ENCODE measurements around the gene PRR22. TPM values are rescaled to one million over a fixed set of nuclear protein-coding genes. Genes with fewer than 3 reads are reported as not detected.

PRR22 gene
- total and polyA plus RNA-seq, 9 of the 15 experiments (the other 6 are each of a cell fraction or from before 2014, with no cell fraction given): 0.03 to 12.0 (median 2.0) TPM; not detected in 1

GRCh38 chr19:5823579-5824281 lies 39.2 kb upstream of the PRR22 start:
- CTCF ChIA-PET (ENCODE audit: low intra/inter-chr PET ratio): interaction anchor here (0.6 to 3.3 kb wide), 4 partner anchors 19 to 312 kb away, joined by 3 to 20 read pairs (median 10); partner anchors contain the start of gene NRTN
- peaks cover 3% of the 10 kb centered on the region for H3K9me1 ChIP-seq (ENCODE audit: control insufficient read depth, insufficient read depth, low read length)
- no peak overlapping the region for H3K4me2 ChIP-seq (ENCODE audit: insufficient read depth, low read length)
- no peaks in the 10 kb centered on the region for H3K27me3 ChIP-seq (ENCODE audit: control insufficient read depth in 2 of 2, insufficient read depth in 2 of 2, low read length in 2 of 2)
- H4K20me1 ChIP-seq (replicated peaks; ENCODE audit: control insufficient read depth, insufficient read depth, low read length): no peaks in the 10 kb centered on the region; the same call in 1 of the 2 replicates
- POLR2A ChIA-PET: interaction anchor here (0.6 kb wide), 3 partner anchors 37 to 675 kb away, joined by 3 read pairs; no protein-coding TSS in a partner anchor
- no peak overlapping the region for H3K27ac ChIP-seq (ENCODE audit: extremely low read depth, low read depth, low read length)
- no peak overlapping the region for H3K9ac ChIP-seq (ENCODE audit: insufficient read depth in 1 of 2, low read depth in 2 of 2, low read length in 2 of 2)
- no peaks in the 10 kb centered on the region for H3K36me3 ChIP-seq (ENCODE audit: control insufficient read depth, insufficient read depth, low read length)
- H2AFZ ChIP-seq (ENCODE audit: low read depth, low read length): no peak overlapping the region
- peaks cover 6 to 54% of the 10 kb centered on the region in 2 experiments; a peak in 4 of 5 replicates for H3K4me1 ChIP-seq (replicated peaks in 1 of 2; ENCODE audit: control insufficient read depth in 2 of 2, insufficient read depth in 2 of 2, low read length in 2 of 2)
- 55% methylated on average over 29 of the region's 30 CpGs for WGBS (ENCODE audit: insufficient coverage, low coverage, missing lambda C conversion rate)
- peak; percentile 85 for FAIRE-seq
- BruUV-seq (replicated peaks): no TSS peak
- in situ Hi-C loops (cut with MboI): no loop called here
- peak; percentile 65 for ATAC-seq
- intact Hi-C loops (cut with micrococcal nuclease): loop anchor here (2.0 kb wide), 1 partner anchor 19 kb away; the partner anchor contains the start of gene NRTN
- H3K79me2 ChIP-seq (ENCODE audit: control insufficient read depth, insufficient read depth, low read length): peaks cover 4% of the 10 kb centered on the region; the same call in 1 of the 3 replicates
- no peak overlapping the region for H3K4me3 ChIP-seq
- DNase-seq (ENCODE audit: extremely low read depth in 1 of 4, low spot score in 3 of 4): peak; percentile 46 to 74 (median 58)
- no peaks in the 10 kb centered on the region for H3K9me3 ChIP-seq (replicated peaks; ENCODE audit: control insufficient read depth, insufficient read depth, low read depth, low read length)
- TF ChIP-seq SMARCE1 (IDR thresholded peaks at IDR 0.05) (peak; percentile 55), HDAC1 (IDR thresholded peaks at IDR 0.05) (no peak), ZKSCAN8 (CRISPR knock-in tag; IDR thresholded peaks at IDR 0.05) (no peak), LCOR (CRISPR knock-in tag; IDR thresholded peaks at IDR 0.05) (no peak), NEUROD1 (IDR thresholded peaks at IDR 0.05; ENCODE audit: borderline replicate concordance, low read depth, low read length, partially characterized antibody) (no peak), DEAF1 (CRISPR knock-in tag; IDR thresholded peaks at IDR 0.05) (no peak), BRCA1 (IDR thresholded peaks at IDR 0.05) (no peak), BRCA1 (CRISPR knock-in tag; IDR thresholded peaks at IDR 0.05) (no peak), MTF1 (CRISPR knock-in tag; IDR thresholded peaks at IDR 0.05; ENCODE audit: borderline replicate concordance) (no peak), ZNF707 (CRISPR knock-in tag; conservative IDR thresholded peaks at IDR 0.05) (no peak), RBM25 (IDR thresholded peaks at IDR 0.05; ENCODE audit: low read depth, low read length, severe bottlenecking) (peak; percentile 23), MLX (CRISPR knock-in tag; conservative IDR thresholded peaks at IDR 0.05) (no peak), NRF1 (conservative IDR thresholded peaks at IDR 0.05 in 1 of 2, IDR thresholded peaks at IDR 0.05 in 1 of 2) (peak; percentile 25 to 33; a peak in 1 of 4 replicates), ZNF766 (CRISPR knock-in tag; conservative IDR thresholded peaks at IDR 0.05) (no peak), MAX (CRISPR knock-in tag; IDR thresholded peaks at IDR 0.05) (no peak), PHTF2 (CRISPR knock-in tag; IDR thresholded peaks at IDR 0.05) (no peak), MAZ (CRISPR knock-in tag; conservative IDR thresholded peaks at IDR 0.05 in 1 of 2, IDR thresholded peaks at IDR 0.05 in 1 of 2) (peak; percentile 21 to 82; a peak in 2 of 4 replicates), RCOR1 (IDR thresholded peaks at IDR 0.05; ENCODE audit: borderline replicate concordance in 1 of 2, low read depth in 2 of 2, low read length in 2 of 2) (peak in 1 of 2 experiments; percentile 35; a peak in 1 of 4 replicates)

Measured in K562 (cell line).